Measurements from ENCODE around the gene LHFPL6.

Gene LHFPL6

GRCh38 chr13:39312596-39312995 lies 290.4 kb downstream of the LHFPL6 start:
- Histone ChIP-seq H3K4me1 (ENCODE audit: control insufficient read depth in 2 of 2, insufficient read depth in 2 of 2, low read length in 2 of 2) (no peaks in the 10 kb centered on the region), H3K4me3 (ENCODE audit: low read length in 2 of 2) (no peak overlapping the region), H3K9ac (ENCODE audit: low read depth in 1 of 2, low read length in 2 of 2) (no peak overlapping the region), H3K27ac (ENCODE audit: low read depth in 2 of 2, low read length in 2 of 2) (no peak overlapping the region), H3K27me3 (ENCODE audit: control insufficient read depth in 2 of 2, insufficient read depth in 2 of 2, low read length in 2 of 2) (no peaks in the 10 kb centered on the region), H3K36me3 (ENCODE audit: control insufficient read depth in 2 of 2, insufficient read depth in 2 of 2, low read length in 2 of 2) (no peaks in the 10 kb centered on the region), H3K9me3 (ENCODE audit: control insufficient read depth in 2 of 2, low read length in 2 of 2) (no peaks in the 10 kb centered on the region)

- Histone ChIP-seq H3K9me3 (ENCODE audit: control insufficient read depth in 2 of 2, low read length in 2 of 2) (no peaks in the 10 kb centered on the region), H3K4me3 (ENCODE audit: low read length in 2 of 2) (no peak overlapping the region), H3K9ac (ENCODE audit: low read depth in 1 of 2, low read length in 2 of 2) (no peak overlapping the region), H3K36me3 (ENCODE audit: control insufficient read depth in 2 of 2, insufficient read depth in 2 of 2, low read length in 2 of 2) (no peaks in the 10 kb centered on the region), H3K27me3 (ENCODE audit: control insufficient read depth in 2 of 2, insufficient read depth in 2 of 2, low read length in 2 of 2) (no peaks in the 10 kb centered on the region), H3K27ac (ENCODE audit: low read depth in 2 of 2, low read length in 2 of 2) (no peak overlapping the region), H3K4me1 (ENCODE audit: control insufficient read depth in 2 of 2, insufficient read depth in 2 of 2, low read length in 2 of 2) (no peaks in the 10 kb centered on the region)
These were observed 291.4 kb downstream of the LHFPL6 start for GRCh38 chr13:39311619-39312018.

GRCh38 chr13:39310961-39311360 lies 292.0 kb downstream of the LHFPL6 start:
- H3K4me1 ChIP-seq (ENCODE audit: control insufficient read depth in 2 of 2, insufficient read depth in 2 of 2, low read length in 2 of 2) = no peaks in the 10 kb centered on the region
- no peaks in the 10 kb centered on the region for H3K27me3 ChIP-seq (ENCODE audit: control insufficient read depth in 2 of 2, insufficient read depth in 2 of 2, low read length in 2 of 2)
- H3K9me3 ChIP-seq (ENCODE audit: control insufficient read depth in 2 of 2, low read length in 2 of 2) = no peaks in the 10 kb centered on the region
- H3K9ac ChIP-seq (ENCODE audit: low read depth in 1 of 2, low read length in 2 of 2) = no peak overlapping the region
- H3K27ac ChIP-seq (ENCODE audit: low read depth in 2 of 2, low read length in 2 of 2) = no peak overlapping the region
- H3K36me3 ChIP-seq (ENCODE audit: control insufficient read depth in 2 of 2, insufficient read depth in 2 of 2, low read length in 2 of 2) = no peaks in the 10 kb centered on the region
- no peak overlapping the region for H3K4me3 ChIP-seq (ENCODE audit: low read length in 2 of 2)

- H3K36me3 ChIP-seq (ENCODE audit: control insufficient read depth in 2 of 2, insufficient read depth in 2 of 2, low read length in 2 of 2) = no peaks in the 10 kb centered on the region
- H3K4me1 ChIP-seq (ENCODE audit: control insufficient read depth in 2 of 2, insufficient read depth in 2 of 2, low read length in 2 of 2) = no peaks in the 10 kb centered on the region
- H3K27ac ChIP-seq (ENCODE audit: low read depth in 2 of 2, low read length in 2 of 2) = no peak overlapping the region
- H3K9me3 ChIP-seq (ENCODE audit: control insufficient read depth in 2 of 2, low read length in 2 of 2) = no peaks in the 10 kb centered on the region
- H3K4me3 ChIP-seq (ENCODE audit: low read length in 2 of 2) = no peak overlapping the region
- no peak overlapping the region for H3K9ac ChIP-seq (ENCODE audit: low read depth in 1 of 2, low read length in 2 of 2)
- no peaks in the 10 kb centered on the region for H3K27me3 ChIP-seq (ENCODE audit: control insufficient read depth in 2 of 2, insufficient read depth in 2 of 2, low read length in 2 of 2)
These were observed 296.1 kb downstream of the LHFPL6 start for GRCh38 chr13:39306639-39307589.

- Histone ChIP-seq H3K27ac (ENCODE audit: low read depth in 2 of 2, low read length in 2 of 2) (no peak overlapping the region), H3K9me3 (ENCODE audit: control insufficient read depth in 2 of 2, low read length in 2 of 2) (no peaks in the 10 kb centered on the region)
These were observed 300.2 kb downstream of the LHFPL6 start for GRCh38 chr13:39302820-39303219.

GRCh38 chr13:39298951-39299350 lies 304.0 kb downstream of the LHFPL6 start:
- Histone ChIP-seq H3K27ac (ENCODE audit: low read depth in 2 of 2, low read length in 2 of 2) (no peak overlapping the region), H3K36me3 (ENCODE audit: control insufficient read depth in 2 of 2, insufficient read depth in 2 of 2, low read length in 2 of 2) (no peaks in the 10 kb centered on the region), H3K9ac (ENCODE audit: low read depth in 1 of 2, low read length in 2 of 2) (no peak overlapping the region), H3K9me3 (ENCODE audit: control insufficient read depth in 2 of 2, low read length in 2 of 2) (peaks cover 0 to 2% of the 10 kb centered on the region in 2 donors), H3K27me3 (ENCODE audit: control insufficient read depth in 2 of 2, insufficient read depth in 2 of 2, low read length in 2 of 2) (no peaks in the 10 kb centered on the region), H3K4me3 (ENCODE audit: low read length in 2 of 2) (no peak overlapping the region), H3K4me1 (ENCODE audit: control insufficient read depth in 2 of 2, insufficient read depth in 2 of 2, low read length in 2 of 2) (no peaks in the 10 kb centered on the region)

More at GRCh38 chr13:39302820-39303219, 300.2 kb downstream of the LHFPL6 start:
- Histone ChIP-seq H3K4me1 (ENCODE audit: control insufficient read depth in 2 of 2, insufficient read depth in 2 of 2, low read length in 2 of 2) (no peaks in the 10 kb centered on the region), H3K4me3 (ENCODE audit: low read length in 2 of 2) (no peak overlapping the region), H3K9ac (ENCODE audit: low read depth in 1 of 2, low read length in 2 of 2) (no peak overlapping the region), H3K36me3 (ENCODE audit: control insufficient read depth in 2 of 2, insufficient read depth in 2 of 2, low read length in 2 of 2) (no peaks in the 10 kb centered on the region), H3K27me3 (ENCODE audit: control insufficient read depth in 2 of 2, insufficient read depth in 2 of 2, low read length in 2 of 2) (no peaks in the 10 kb centered on the region)

GRCh38 chr13:39297664-39298171 lies 305.3 kb downstream of the LHFPL6 start:
- Histone ChIP-seq H3K9ac (ENCODE audit: low read depth in 1 of 2, low read length in 2 of 2) (no peak overlapping the region), H3K27ac (ENCODE audit: low read depth in 2 of 2, low read length in 2 of 2) (no peak overlapping the region), H3K9me3 (ENCODE audit: control insufficient read depth in 2 of 2, low read length in 2 of 2) (peaks cover 0 to 2% of the 10 kb centered on the region in 2 donors), H3K4me3 (ENCODE audit: low read length in 2 of 2) (no peak overlapping the region), H3K27me3 (ENCODE audit: control insufficient read depth in 2 of 2, insufficient read depth in 2 of 2, low read length in 2 of 2) (no peaks in the 10 kb centered on the region), H3K4me1 (ENCODE audit: control insufficient read depth in 2 of 2, insufficient read depth in 2 of 2, low read length in 2 of 2) (no peaks in the 10 kb centered on the region), H3K36me3 (ENCODE audit: control insufficient read depth in 2 of 2, insufficient read depth in 2 of 2, low read length in 2 of 2) (no peaks in the 10 kb centered on the region)

GRCh38 chr13:39297023-39297422 lies 306.0 kb downstream of the LHFPL6 start:
- H3K27me3 ChIP-seq (ENCODE audit: control insufficient read depth in 2 of 2, insufficient read depth in 2 of 2, low read length in 2 of 2) = no peaks in the 10 kb centered on the region
- H3K27ac ChIP-seq (ENCODE audit: low read depth in 2 of 2, low read length in 2 of 2) = no peak overlapping the region
- no peak overlapping the region for H3K9ac ChIP-seq (ENCODE audit: low read depth in 1 of 2, low read length in 2 of 2)
- no peaks in the 10 kb centered on the region for H3K4me1 ChIP-seq (ENCODE audit: control insufficient read depth in 2 of 2, insufficient read depth in 2 of 2, low read length in 2 of 2)
- H3K9me3 ChIP-seq (ENCODE audit: control insufficient read depth in 2 of 2, low read length in 2 of 2) = peaks cover 0 to 2% of the 10 kb centered on the region in 2 donors
- no peaks in the 10 kb centered on the region for H3K36me3 ChIP-seq (ENCODE audit: control insufficient read depth in 2 of 2, insufficient read depth in 2 of 2, low read length in 2 of 2)
- no peak overlapping the region for H3K4me3 ChIP-seq (ENCODE audit: low read length in 2 of 2)

GRCh38 chr13:39296193-39296592 lies 306.8 kb downstream of the LHFPL6 start:
- Histone ChIP-seq H3K9me3 (ENCODE audit: control insufficient read depth in 2 of 2, low read length in 2 of 2) (peaks cover 0 to 2% of the 10 kb centered on the region in 2 donors), H3K27me3 (ENCODE audit: control insufficient read depth in 2 of 2, insufficient read depth in 2 of 2, low read length in 2 of 2) (no peaks in the 10 kb centered on the region), H3K36me3 (ENCODE audit: control insufficient read depth in 2 of 2, insufficient read depth in 2 of 2, low read length in 2 of 2) (no peaks in the 10 kb centered on the region), H3K4me3 (ENCODE audit: low read length in 2 of 2) (no peak overlapping the region), H3K4me1 (ENCODE audit: control insufficient read depth in 2 of 2, insufficient read depth in 2 of 2, low read length in 2 of 2) (no peaks in the 10 kb centered on the region), H3K27ac (ENCODE audit: low read depth in 2 of 2, low read length in 2 of 2) (no peak overlapping the region), H3K9ac (ENCODE audit: low read depth in 1 of 2, low read length in 2 of 2) (no peak overlapping the region)
